COR-L47 (cell line): ENCODE data around the gene OTOP2.
"Not testable (repeated sequence)": the region's sequence is repeated elsewhere in the genome, so short reads cannot be mapped to it uniquely, and the experiment has no call there.

ENCODE experiments used
- DNase-seq: peaks from one replicate; lab custom pipeline; 2025; lab: John Stamatoyannopoulos, UW

Gene OTOP2

GRCh38 chr17:74901353-74902135 lies 22.5 kb upstream of the OTOP2 start:
- no peak for DNase-seq

- DNase-seq: no peak
Measured at GRCh38 chr17:74903034-74903433, 21.0 kb upstream of the OTOP2 start.

GRCh38 chr17:74903671-74904070 lies 20.4 kb upstream of the OTOP2 start:
- no peak for DNase-seq

GRCh38 chr17:74904687-74905409 lies 19.2 kb upstream of the OTOP2 start:
- no peak for DNase-seq

GRCh38 chr17:74906214-74906793 lies 17.8 kb upstream of the OTOP2 start:
- DNase-seq: not testable (repeated sequence)

- no peak for DNase-seq
Measured at GRCh38 chr17:74907012-74907411, 17.1 kb upstream of the OTOP2 start.

GRCh38 chr17:74909097-74909496 lies 15.0 kb upstream of the OTOP2 start:
- not testable (repeated sequence) for DNase-seq

GRCh38 chr17:74911423-74911822 lies 12.7 kb upstream of the OTOP2 start:
- not testable (repeated sequence) for DNase-seq

- no peak for DNase-seq
Measured at GRCh38 chr17:74916136-74916850, 7.8 kb upstream of the OTOP2 start.

GRCh38 chr17:74916851-74917199 lies 7.2 kb upstream of the OTOP2 start:
- DNase-seq: no peak

- no peak for DNase-seq
Measured at GRCh38 chr17:74917430-74917829, 6.6 kb upstream of the OTOP2 start.

- DNase-seq: no peak
Measured at GRCh38 chr17:74918906-74919305, 5.2 kb upstream of the OTOP2 start.

- DNase-seq: no peak
Measured at GRCh38 chr17:74919440-74920305, 4.4 kb upstream of the OTOP2 start.

GRCh38 chr17:74920306-74920620 lies 3.8 kb upstream of the OTOP2 start:
- no peak for DNase-seq

- no peak for DNase-seq
Measured at GRCh38 chr17:74920642-74921025, 3.4 kb upstream of the OTOP2 start.

- DNase-seq: no peak
Measured at GRCh38 chr17:74921026-74921681, 2.9 kb upstream of the OTOP2 start.

- no peak for DNase-seq
Measured at GRCh38 chr17:74921769-74922168, 2.3 kb upstream of the OTOP2 start.

- no peak for DNase-seq
Measured at GRCh38 chr17:74922172-74922571, 1.9 kb upstream of the OTOP2 start.

GRCh38 chr17:74922694-74923537 lies 1.2 kb upstream of the OTOP2 start, which contains the start of gene USH1G:
TSS of gene USH1G (minus strand) at chr17:74923255. CDS start at chr17:74923073, 182 bp downstream.
- DNase-seq: no peak
